Neural cell (in vitro differentiated cells): ENCODE results near the gene ZNF764.

Experiments
- CTCF ChIP-seq: fragments of 450-650 bp; IDR thresholded peaks from 2 replicates; pipeline ENCODE4 v1.5.1; 2014; ENCODE audit warnings: antibody characterized with exemption, mild to moderate bottlenecking, moderate library complexity; ENCODE audit not compliant: poor library complexity, severe bottlenecking
- EP300 ChIP-seq: fragments of 450-650 bp; conservative IDR thresholded peaks from 2 replicates; pipeline ENCODE4 v1.6.1; 2014; ENCODE audit warnings: antibody characterized with exemption, mild to moderate bottlenecking, moderate library complexity; ENCODE audit not compliant: poor library complexity, severe bottlenecking
- EZH2 ChIP-seq: fragments of 200-600, 300-800 bp; shearing (Covaris generic), sonication (generic); IDR thresholded peaks from 2 replicates; pipeline ENCODE4 v1.6.1; 2014; ENCODE audit warnings: antibody characterized with exemption, low read length, borderline replicate concordance, mild to moderate bottlenecking; ENCODE audit not compliant: insufficient read depth, poor library complexity, severe bottlenecking
- RAD21 ChIP-seq: fragments of 450-650 bp; conservative IDR thresholded peaks from 2 replicates; pipeline ENCODE4 v1.6.1; 2014; ENCODE audit warnings: antibody characterized with exemption, mild to moderate bottlenecking, moderate library complexity
- SMC3 ChIP-seq: fragments of 450-650 bp; conservative IDR thresholded peaks from 2 replicates; pipeline ENCODE4 v1.6.1; 2014; ENCODE audit warnings: antibody characterized with exemption, mild to moderate bottlenecking, moderate library complexity; ENCODE audit not compliant: poor library complexity

GRCh38 chr16:30606004-30606403, 47.8 kb upstream of the ZNF764 start:
- TF ChIP-seq EZH2 (no peak), CTCF (no peak), SMC3 (no peak), EP300 (no peak), RAD21 (no peak)
